HG02981 (cell line): ENCODE results near the gene RCCD1.

Experiments
- ATAC-seq: cut with Tn5 transposase; IDR thresholded peaks from one replicate; pipeline ENCODE4 v1.9.1; 2021; ENCODE audit warnings: mild to moderate bottlenecking, moderate library complexity; ENCODE audit not compliant: unreplicated experiment

Gene RCCD1

GRCh38 chr15:90960298-90961091, 5.8 kb downstream of the RCCD1 start:
- ATAC-seq: no peak

GRCh38 chr15:90962021-90962420, 7.3 kb downstream of the RCCD1 start:
- ATAC-seq: no peak

- ATAC-seq: no peak
These were observed 11.6 kb downstream of the RCCD1 start for GRCh38 chr15:90966262-90966661.

GRCh38 chr15:90967206-90967605, 12.5 kb downstream of the RCCD1 start:
- no peak for ATAC-seq

- ATAC-seq: no peak
These were observed 13.8 kb downstream of the RCCD1 start for GRCh38 chr15:90968434-90968833.

- no peak for ATAC-seq
These were observed 15.6 kb downstream of the RCCD1 start for GRCh38 chr15:90970274-90970673.

- no peak for ATAC-seq
These were observed 17.4 kb downstream of the RCCD1 start for GRCh38 chr15:90972133-90972532.

GRCh38 chr15:90974216-90974615, 19.5 kb downstream of the RCCD1 start:
- ATAC-seq: no peak

- no peak for ATAC-seq
These were observed 24.9 kb downstream of the RCCD1 start for GRCh38 chr15:90979582-90979981.

GRCh38 chr15:90981681-90982080, 27.0 kb downstream of the RCCD1 start:
- peak; percentile 77 for ATAC-seq

- ATAC-seq: no peak
These were observed 27.5 kb downstream of the RCCD1 start for GRCh38 chr15:90982135-90982534.

GRCh38 chr15:90986790-90987507, 32.3 kb downstream of the RCCD1 start:
- no peak for ATAC-seq

GRCh38 chr15:90987561-90988141, 33.0 kb downstream of the RCCD1 start:
- ATAC-seq: no peak

GRCh38 chr15:90988296-90988695, 33.6 kb downstream of the RCCD1 start:
- ATAC-seq: no peak

- no peak for ATAC-seq
These were observed 34.5 kb downstream of the RCCD1 start for GRCh38 chr15:90989040-90989768.

GRCh38 chr15:90990446-90990845, 35.8 kb downstream of the RCCD1 start:
- ATAC-seq: no peak

GRCh38 chr15:90991587-90992285, 37.1 kb downstream of the RCCD1 start:
- ATAC-seq: no peak

- peak; percentile 13 for ATAC-seq
These were observed 39.4 kb downstream of the RCCD1 start for GRCh38 chr15:90994059-90994416.

- peak; percentile 94 for ATAC-seq
These were observed 40.0 kb downstream of the RCCD1 start, which contains the start of gene PRC1 for GRCh38 chr15:90994417-90995311. PRC1 (minus strand) TSS chr15:90994535; CDS start chr15:90994417, 118 bp downstream.

GRCh38 chr15:90998737-90999136, 44.1 kb downstream of the RCCD1 start:
- no peak for ATAC-seq
